Activated T-cell treated with anti-CD3 and anti-CD28 coated beads for 48 hours (primary cell): ENCODE results near the gene SH3TC1.

Experiments used
- DNase-seq: peaks from one replicate; pipeline ENCODE4 v3.0.0-alpha.2; 2020; ENCODE audit warnings: low read depth

The SH3TC1 gene

DNA sequence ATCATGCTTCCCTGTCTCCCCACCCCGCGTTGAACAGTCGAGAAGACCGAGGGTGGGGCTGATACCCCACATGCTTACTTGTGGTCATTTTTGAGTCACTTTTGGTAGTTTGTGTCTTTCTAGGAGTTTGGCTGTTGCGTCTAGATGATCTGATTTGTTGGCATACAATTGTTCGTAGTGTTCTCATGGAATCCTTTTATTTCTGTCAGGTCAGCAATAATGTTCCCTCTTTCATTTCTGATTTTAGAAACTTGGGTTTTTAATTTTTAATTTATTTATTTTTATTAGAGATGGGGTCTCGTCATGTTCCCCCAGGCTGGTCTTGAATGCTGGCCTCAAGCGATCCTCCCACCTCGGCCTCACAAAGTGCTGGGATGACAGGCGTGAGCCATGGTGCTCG lies 30.9 kb downstream of the SH3TC1 start:
- no peak for DNase-seq

GRCh38 chr4:8230891-8231290 lies 31.8 kb downstream of the SH3TC1 start:
- DNase-seq = no peak

DNA sequence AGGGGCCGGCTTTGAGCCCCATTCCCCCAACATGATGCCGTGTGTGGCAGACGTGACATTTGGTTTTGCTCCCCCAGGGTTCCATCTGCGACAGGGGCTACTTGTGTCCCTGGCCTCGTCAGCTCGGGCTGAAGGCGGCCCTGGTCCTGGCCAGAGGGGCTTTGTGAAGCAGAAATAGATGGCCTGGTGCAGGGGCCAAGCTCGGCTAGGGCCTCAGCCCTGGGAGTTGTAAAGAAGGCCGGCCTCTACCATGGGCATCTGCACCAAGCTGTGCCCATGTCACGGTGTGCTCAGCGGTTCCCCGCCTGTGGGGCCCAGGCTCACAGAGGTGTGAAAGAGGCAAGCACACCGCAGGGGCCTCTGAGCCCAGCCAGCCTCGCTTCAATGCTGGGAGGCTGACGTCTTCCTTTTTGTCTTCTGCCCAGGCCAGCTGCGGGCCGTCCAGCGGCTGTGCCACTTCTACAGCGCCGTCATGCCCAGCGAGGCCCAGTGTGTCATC lies 32.5 kb downstream of the SH3TC1 start:
- DNase-seq = no peak

- DNase-seq = no peak
These were observed 33.7 kb downstream of the SH3TC1 start for GRCh38 chr4:8232748-8233147.

GRCh38 chr4:8233672-8234484 lies 34.8 kb downstream of the SH3TC1 start:
- no peak for DNase-seq

GRCh38 chr4:8234715-8235114 lies 35.6 kb downstream of the SH3TC1 start:
- no peak for DNase-seq

DNA sequence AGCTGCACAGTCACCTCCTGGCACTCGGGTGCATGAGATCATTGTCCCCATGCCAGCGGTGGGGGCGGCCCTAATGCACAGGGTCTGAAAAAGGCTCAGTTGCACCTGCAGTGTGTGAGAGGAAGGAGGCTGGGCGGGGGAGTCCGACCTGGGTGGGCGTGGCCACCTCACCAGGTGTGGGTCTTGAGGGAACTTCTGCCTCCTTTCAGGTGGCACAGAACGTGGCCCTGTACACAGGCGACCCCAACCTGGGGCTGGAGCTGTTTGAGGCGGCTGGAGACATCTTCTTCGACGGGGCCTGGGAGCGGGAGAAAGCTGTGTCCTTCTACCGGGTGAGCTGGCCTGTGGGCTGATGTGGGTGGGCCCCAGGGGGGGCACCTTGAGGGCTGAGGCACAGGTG lies 36.1 kb downstream of the SH3TC1 start:
- DNase-seq = no peak

DNA sequence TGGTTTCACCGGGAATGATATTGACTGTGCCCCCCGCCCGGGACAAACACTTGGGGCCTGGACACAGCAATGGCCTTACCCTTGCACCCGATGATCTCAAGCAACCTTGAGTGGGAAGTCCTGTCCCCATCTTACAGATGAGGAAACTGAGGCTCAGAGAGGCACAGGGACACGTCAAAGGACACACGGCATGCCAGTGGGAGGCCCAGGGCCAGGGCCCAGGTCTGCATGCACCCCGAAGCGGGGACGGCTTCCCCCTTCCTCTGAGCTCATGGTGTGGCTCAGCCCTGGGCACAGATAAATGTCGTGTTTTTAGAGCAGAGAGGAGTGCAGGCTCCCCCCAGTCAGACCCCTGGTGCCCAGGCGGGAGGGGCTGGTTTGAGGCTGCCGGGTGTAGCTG lies 36.6 kb downstream of the SH3TC1 start:
- no peak for DNase-seq

GRCh38 chr4:8236106-8236919 lies 37.2 kb downstream of the SH3TC1 start:
- DNase-seq = no peak

DNA sequence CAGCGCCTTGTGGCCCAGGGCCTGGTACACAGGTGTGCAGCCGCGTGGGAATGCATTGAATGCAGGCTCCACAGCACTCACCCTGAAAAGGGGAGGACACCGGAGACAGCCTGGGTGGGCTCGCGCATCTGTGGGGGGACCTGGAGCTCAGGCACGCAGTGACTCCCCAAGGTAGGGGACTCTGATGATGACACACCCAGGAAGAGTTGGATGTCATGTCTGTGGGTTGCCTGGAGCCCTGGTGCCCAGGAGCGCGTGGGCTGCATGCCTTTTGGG lies 37.8 kb downstream of the SH3TC1 start:
- no peak for DNase-seq

DNA sequence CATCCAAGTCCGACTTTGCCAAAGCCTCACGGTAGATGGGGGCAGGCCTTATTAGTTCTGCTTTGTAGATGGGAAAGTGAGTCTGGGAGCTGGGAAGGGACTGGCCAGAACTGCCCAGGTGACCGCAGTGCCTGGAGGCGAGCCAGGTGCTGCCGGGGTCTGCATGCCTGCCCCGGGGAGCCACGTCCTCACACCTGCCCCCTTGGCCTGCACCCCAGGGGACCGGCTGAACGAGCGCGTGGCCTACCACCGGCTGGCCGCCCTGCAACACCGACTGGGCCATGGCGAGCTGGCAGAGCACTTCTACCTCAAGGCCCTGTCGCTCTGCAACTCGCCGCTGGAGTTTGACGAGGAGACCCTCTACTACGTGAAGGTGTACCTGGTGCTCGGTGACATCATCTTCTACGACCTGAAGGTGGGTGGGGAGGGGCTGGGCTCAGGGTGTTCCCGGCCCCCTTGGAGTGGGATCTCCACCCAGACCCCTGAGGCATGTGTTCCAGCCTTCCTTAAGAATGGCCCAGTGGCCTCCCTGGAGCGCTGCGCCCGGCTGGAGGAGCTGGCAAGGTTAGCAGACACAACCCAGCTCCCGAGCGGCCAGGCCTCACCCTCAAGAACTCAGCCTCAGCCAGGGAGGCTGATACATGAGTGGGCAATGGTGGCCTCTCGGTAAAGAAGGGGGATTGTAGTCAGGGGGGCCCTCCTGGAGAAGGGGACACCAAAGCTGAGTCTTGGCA lies 38.3 kb downstream of the SH3TC1 start:
- no peak for DNase-seq

DNA sequence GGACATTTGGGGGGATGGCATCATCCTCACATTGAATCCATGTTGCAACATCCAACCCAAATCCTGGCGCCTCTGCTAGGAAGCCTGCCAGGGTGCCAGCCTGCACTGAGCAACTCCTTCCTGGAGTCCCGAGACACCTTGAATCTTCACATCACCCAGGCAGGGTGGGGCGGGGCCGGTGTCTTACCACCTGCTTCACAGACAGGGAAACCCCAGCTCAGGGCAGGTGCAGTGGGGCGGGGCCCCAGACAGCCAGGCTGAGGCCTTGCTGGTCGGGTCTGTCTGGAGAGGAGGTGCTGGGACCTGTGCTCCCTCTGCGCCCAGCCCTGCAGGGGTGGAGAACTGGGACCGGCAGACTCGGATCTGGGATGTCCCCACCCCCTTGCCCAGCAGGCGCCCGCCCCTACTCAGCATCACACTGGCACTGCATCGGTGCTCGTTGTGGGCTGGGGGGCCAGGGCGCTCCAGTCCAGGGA lies 39.0 kb downstream of the SH3TC1 start:
- DNase-seq = no peak

GRCh38 chr4:8238515-8239053 lies 39.5 kb downstream of the SH3TC1 start:
- DNase-seq = no peak

GRCh38 chr4:8239226-8239625 lies 40.1 kb downstream of the SH3TC1 start:
- DNase-seq = no peak

DNA sequence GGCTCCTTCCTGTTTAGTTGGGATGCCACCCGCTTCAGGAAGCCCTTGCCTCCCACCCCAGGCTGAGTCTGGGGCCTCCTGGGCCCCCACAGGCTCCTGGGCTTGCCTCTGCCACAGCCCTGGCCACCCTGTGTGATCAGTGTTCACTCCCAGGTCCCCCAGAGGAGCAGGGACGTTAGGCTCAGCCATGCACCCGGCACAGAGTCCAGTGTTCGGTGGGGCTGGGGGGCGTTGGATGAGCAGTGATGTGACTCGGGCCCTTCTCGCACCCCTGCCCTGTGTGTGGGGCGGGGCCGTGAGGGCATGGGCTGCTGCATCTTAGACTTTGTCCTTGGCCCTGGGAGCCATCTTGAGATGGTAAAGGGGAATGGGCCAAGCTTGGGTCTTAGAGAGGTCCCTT lies 40.6 kb downstream of the SH3TC1 start:
- no peak for DNase-seq

GRCh38 chr4:8240211-8241041 lies 41.3 kb downstream of the SH3TC1 start:
- no peak for DNase-seq

- no peak for DNase-seq
These were observed 42.2 kb downstream of the SH3TC1 start for GRCh38 chr4:8241211-8241779.

- peak; percentile 80 for DNase-seq
These were observed 43.0 kb downstream of the SH3TC1 start for GRCh38 chr4:8241895-8242696.

GRCh38 chr4:8242782-8243560 lies 43.9 kb downstream of the SH3TC1 start:
- no peak for DNase-seq
